Stimulated activated CD4-positive, alpha-beta T cell treated with anti-CD3 and anti-CD28 coated beads, TNF-alpha, amount 100 ng/mL, for 4 hours (primary cell): Measurements from ENCODE around the gene TPRN.
"Not testable (repeated sequence)": the region's sequence is repeated elsewhere in the genome, so short reads cannot be mapped to it uniquely, and the experiment has no call there.

Source experiments
- DNase-seq, 3 experiments: peaks; one replicate each; pipeline ENCODE4 v3.0.0-alpha.2; 2020; ENCODE audit warnings: low read depth in 3 of 3

Gene TPRN

GRCh38 chr9:137200311-137201204, at the start of gene TPRN:
Gene TPRN, minus strand, starts transcription at chr9:137200741. Its CDS starts 30 bp downstream, at chr9:137200711.
- DNase-seq: peak; percentile 89 to 98 (median 96)

DNA sequence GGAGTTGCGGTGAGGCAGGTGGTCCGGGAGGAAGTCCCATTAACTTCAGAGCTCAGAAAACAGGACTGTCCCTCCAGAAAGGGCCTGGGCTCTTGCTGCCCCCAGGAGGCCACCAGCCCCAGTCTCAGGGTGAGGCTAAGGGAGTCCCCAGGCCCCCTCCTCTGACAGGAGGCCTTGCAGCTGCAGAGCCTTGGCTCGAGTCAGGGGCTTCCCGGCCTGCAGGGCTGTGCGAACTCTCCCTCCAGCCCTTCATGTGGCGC, 47.3 kb upstream of the TPRN start:
- DNase-seq: no peak

GRCh38 chr9:137247135-137247915, 46.8 kb upstream of the TPRN start:
- DNase-seq: no peak

DNA sequence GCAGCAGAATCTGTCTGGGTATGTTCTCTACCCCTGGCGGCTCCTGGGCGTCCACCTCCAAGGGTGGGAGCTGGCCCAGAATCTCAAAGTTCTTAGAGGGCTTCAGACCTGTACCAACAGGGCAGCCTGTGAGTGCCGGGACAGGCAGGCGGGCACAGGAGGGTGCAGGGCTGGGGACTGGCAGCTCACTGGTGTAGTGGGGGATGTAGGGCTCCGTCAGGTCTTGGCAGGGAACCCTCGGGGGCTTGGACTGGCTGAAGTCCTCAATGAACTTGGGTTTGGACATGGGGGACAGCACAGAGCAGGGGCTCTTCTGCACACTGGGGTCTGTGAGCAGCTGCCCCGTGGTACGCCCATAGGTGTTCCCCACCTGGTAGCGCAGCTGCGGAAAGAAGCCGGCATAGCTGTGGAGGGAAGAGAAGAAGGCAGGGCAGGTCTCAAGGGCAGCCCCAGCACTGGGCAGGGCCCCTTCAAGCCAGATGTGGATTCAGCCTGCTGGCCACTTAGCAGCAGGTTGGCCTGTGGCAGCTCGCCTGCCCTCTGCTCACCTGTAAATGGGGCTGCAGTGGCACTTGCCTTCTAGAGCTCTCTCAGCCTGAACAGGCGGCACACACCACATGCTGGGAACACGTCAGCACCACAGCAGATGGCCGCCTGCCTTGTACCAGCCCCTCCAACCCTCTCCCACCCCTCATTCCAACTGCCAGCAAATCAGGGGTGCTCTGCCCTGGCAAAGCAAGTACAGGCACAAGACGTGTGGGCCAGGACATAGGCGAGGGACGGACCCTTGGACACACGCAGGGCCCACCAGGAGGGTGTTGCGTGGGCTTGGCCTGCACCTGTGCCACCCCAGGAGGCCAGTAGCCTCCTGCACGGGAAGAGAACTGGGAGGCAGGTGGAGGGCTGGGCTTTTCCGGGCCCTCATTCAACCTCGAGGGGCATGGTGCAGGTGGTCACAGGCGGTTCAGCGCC, 45.2 kb upstream of the TPRN start:
- DNase-seq: no peak

- DNase-seq: no peak
These were observed 44.2 kb upstream of the TPRN start for GRCh38 chr9:137244486-137245449.

DNA sequence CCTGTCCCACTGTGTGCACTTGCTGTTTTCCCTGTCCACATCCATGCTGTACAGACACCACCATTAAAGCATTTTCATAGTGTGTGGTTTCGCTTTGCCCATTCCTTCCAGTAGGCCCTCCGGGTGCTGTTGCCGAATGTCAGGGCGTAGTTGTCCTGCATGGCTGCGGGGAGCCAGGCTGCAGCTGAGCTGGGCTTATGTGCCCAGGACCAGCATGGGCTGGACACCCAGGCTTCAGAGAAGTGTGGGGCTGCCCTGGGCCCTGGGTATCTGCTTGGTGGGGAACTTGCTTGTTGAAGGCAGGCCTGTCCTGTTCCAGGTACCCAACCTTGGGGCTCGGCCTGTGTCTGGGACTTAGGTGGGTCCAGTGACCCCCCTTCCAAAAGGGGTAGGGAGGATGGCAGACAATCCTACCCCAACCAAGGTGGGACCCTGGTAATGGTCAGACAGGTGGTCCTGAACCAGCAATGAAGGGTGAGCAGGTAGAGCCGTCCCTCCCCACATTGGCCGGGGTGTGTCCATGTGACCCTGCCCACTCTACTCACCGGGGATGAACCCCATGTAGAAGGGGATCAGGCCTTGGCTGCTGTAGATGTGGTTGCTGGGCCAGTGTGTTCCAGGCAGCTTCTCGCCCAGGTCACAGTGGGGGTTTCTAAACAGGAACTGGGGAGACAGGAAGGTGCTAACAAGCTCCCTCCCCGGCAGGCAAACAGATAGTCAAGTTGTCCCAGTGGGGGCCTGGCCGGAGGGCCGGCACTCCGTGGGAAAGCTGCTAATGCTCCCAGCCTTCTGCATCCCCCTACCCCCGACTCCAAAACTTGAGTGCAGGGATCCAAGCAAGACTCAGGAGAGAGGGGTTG, 43.3 kb upstream of the TPRN start:
- DNase-seq: no peak

DNA sequence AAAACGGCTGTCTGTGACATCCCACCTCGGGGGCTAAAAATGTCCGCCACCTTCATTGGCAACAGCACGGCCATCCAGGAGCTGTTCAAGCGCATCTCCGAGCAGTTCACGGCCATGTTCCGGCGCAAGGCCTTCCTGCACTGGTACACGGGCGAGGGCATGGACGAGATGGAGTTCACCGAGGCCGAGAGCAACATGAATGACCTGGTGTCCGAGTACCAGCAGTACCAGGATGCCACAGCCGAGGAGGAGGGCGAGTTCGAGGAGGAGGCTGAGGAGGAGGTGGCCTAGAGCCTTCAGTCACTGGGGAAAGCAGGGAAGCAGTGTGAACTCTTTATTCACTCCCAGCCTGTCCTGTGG, 42.7 kb upstream of the TPRN start:
- not testable (repeated sequence) for DNase-seq

GRCh38 chr9:137242269-137243203, 42.0 kb upstream of the TPRN start:
- no peak for DNase-seq

GRCh38 chr9:137241490-137242268, 41.1 kb upstream of the TPRN start:
- peak; percentile 57 to 65 (median 60) for DNase-seq

- peak; percentile 86 to 96 (median 95) for DNase-seq
These were observed 40.4 kb upstream of the TPRN start, which contains the start of gene TUBB4B for GRCh38 chr9:137240841-137241489. Gene TUBB4B, plus strand, starts transcription at chr9:137241287. Its CDS starts 74 bp downstream, at chr9:137241361.

DNA sequence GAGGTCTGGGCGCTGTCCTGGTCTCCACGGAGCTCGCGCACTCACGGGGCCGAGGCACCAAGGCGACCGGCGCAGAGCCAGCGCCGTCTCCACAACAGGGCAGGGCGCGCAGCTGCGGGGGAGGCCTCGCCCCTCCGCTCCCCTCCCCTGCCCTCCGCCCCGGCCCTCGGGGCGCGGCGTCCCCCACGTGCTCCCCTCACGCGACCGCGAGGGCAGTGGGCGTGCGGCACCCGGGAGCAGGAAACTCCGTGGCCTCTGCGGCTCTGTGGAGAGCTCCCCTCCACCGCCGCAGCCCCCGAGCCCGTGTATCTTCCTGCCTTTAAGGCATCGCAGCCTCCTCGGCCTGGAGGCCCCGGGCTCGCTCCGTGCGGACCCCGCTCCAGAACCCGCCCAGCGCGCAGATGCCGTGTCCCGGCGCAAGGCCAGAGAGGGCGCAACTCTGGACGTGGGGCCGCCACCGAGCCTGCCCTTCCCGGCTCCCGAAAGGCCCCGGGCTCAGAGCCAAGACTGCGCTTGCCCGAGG, 39.8 kb upstream of the TPRN start:
- DNase-seq: peak in 2 of 3 experiments; percentile 51 to 66

DNA sequence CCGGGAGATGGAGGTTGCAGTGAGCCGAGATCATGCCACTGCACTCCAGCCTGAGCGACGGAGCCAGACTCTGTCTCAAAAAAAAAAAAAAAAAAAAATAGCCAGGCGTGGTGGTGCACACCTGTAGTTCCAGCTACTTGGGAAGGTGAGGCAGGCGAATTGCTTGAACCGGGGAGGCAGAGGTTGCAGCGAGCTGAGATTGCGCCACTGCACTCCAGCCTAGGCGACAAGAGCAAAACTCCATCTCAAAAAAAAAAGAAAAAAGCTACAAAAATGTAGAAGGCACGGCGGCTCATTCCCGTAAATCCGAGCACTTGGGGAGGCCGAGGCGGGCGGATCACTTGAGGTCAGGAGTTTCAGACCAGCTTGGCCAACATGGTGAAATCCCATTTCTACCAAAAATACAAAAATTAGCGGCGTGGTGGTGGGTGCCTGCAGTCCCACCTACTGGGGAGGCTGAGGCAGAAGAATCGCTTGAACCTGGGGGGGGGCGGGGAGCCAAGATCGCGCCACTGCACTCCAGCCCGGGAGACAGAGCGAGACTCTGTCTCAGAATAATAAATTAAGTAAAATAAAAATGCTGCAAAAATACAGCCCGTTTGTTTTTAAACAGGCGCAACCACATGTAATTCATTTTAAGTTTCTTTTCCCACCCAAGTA, 39.1 kb upstream of the TPRN start:
- not testable (repeated sequence) for DNase-seq

DNA sequence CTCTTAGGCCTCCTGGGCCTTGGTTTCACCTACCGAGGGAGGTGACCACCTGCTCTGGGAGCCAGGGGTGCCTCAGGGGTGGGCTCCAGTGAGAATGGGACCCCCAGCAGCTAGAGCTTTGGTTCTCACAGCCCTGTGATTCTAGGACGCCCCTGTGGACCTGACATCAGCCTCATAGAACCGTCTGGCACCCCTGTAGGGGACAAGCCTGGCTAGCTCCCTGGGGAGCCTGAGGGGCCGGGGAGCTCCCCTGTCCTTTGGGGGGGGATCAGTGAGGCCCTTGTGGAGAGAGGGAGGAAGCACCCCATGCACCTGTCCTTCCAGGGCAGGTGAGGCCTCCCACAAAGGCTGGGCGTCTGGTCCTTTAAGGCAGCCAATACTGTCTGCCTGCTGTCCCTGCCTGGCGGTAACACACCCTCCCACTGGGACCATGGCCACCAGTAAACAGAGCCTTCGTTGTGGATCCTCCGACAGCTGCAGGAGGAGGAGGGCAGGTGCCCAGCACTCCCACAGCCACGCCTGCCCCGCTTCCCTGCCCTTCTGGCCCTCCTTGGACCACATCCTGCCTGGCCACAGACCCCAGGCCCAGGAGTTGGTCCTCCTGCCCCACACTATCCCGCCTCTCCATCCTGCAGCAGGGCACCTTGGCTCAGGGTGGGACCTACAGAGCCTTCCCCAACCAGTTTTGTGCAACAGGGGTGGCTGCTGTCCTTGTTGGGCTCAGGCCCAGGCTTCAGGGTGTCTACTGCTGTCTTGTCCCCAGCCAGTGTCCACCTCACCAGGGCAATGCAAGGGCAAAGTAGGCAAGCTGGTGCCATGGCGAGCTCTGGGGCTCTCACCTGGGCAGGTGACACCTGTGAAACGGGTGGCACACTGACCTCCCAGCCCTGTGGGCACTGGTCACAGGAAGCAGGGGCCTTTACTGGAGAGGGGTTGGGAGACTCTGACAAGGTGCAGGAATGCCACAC, 37.5 kb upstream of the TPRN start:
- no peak for DNase-seq

- no peak for DNase-seq
These were observed 36.4 kb upstream of the TPRN start for GRCh38 chr9:137236936-137237421.
